Left forelimb (tissue), 1 donor: ENCODE data around the gene INPP4A.

Source experiments
- DNase-seq: peaks from one replicate; pipeline ENCODE4 v3.0.0-alpha.2; 2018; ENCODE audit warnings: low spot score

Gene INPP4A

GRCh38 chr2:98637401-98638147 lies 192.9 kb downstream of the INPP4A start:
- no peak for DNase-seq

GRCh38 chr2:98643496-98644100 lies 198.9 kb downstream of the INPP4A start:
- DNase-seq: no peak
